HG03139 (cell line): ENCODE measurements around the gene CAB39.

Source experiments
- ATAC-seq: cut with Tn5 transposase; IDR thresholded peaks from one replicate; pipeline ENCODE4 v1.9.1; 2021; ENCODE audit not compliant: unreplicated experiment

Gene CAB39

GRCh38 chr2:230779607-230780006 is 67.0 kb downstream of the CAB39 start:
- ATAC-seq, result no peak

- ATAC-seq, result no peak
Measured at GRCh38 chr2:230781130-230781797, 68.6 kb downstream of the CAB39 start.

- ATAC-seq, result no peak
Measured at GRCh38 chr2:230783101-230783500, 70.5 kb downstream of the CAB39 start.

GRCh38 chr2:230784795-230785194 is 72.2 kb downstream of the CAB39 start:
- no peak for ATAC-seq

GRCh38 chr2:230785346-230785745 is 72.7 kb downstream of the CAB39 start:
- no peak for ATAC-seq

GRCh38 chr2:230787101-230787500 is 74.5 kb downstream of the CAB39 start:
- ATAC-seq, result no peak

GRCh38 chr2:230788554-230789175 is 76.0 kb downstream of the CAB39 start:
- ATAC-seq, result no peak

GRCh38 chr2:230790981-230791380 is 78.3 kb downstream of the CAB39 start:
- no peak for ATAC-seq

GRCh38 chr2:230793572-230794359 is 81.1 kb downstream of the CAB39 start:
- ATAC-seq, result peak; percentile 60

- ATAC-seq, result no peak
Measured at GRCh38 chr2:230794497-230794896, 81.9 kb downstream of the CAB39 start.

GRCh38 chr2:230795856-230796255 is 83.2 kb downstream of the CAB39 start:
- ATAC-seq, result no peak

GRCh38 chr2:230796280-230796862 is 83.7 kb downstream of the CAB39 start:
- ATAC-seq, result no peak

- ATAC-seq, result no peak
Measured at GRCh38 chr2:230797515-230798495, 85.2 kb downstream of the CAB39 start.

- no peak for ATAC-seq
Measured at GRCh38 chr2:230798769-230799399, 86.2 kb downstream of the CAB39 start.

GRCh38 chr2:230805353-230806017 is 92.8 kb downstream of the CAB39 start:
- no peak for ATAC-seq

GRCh38 chr2:230807729-230808128 is 95.1 kb downstream of the CAB39 start:
- ATAC-seq, result no peak

GRCh38 chr2:230809015-230809414 is 96.4 kb downstream of the CAB39 start:
- ATAC-seq, result no peak

GRCh38 chr2:230809677-230810251 is 97.1 kb downstream of the CAB39 start:
- no peak for ATAC-seq

GRCh38 chr2:230811508-230811907 is 98.9 kb downstream of the CAB39 start:
- no peak for ATAC-seq
